Naive B cell (primary cell): ENCODE measurements around the gene MAGI2. TPM values are rescaled to one million over a fixed set of nuclear protein-coding genes. Genes with fewer than 3 reads are reported as not detected.

Experiments used
- ATAC-seq, 2 donors: fragments of 150-1000 bp; cut with Tn5 transposase; 2 replicates each; pipeline ENCODE4 v1.10.0; 2021; ENCODE audit warnings: low read depth in 2 of 2, mild to moderate bottlenecking in 2 of 2, moderate library complexity in 2 of 2
- DNase-seq: peaks from one replicate; pipeline ENCODE4 v3.0.0; 2022
- H3K27ac Mint-ChIP-seq, 6 donors: one replicate each; pipeline ENCODE4 v1.8.0; 2020 to 2022; ENCODE audit warnings: mild to moderate bottlenecking in 6 of 6, mixed read lengths in 6 of 6, moderate library complexity in 5 of 6, inconsistent platforms in 2 of 6
- H3K27me3 Mint-ChIP-seq, 3 donors: one replicate each; pipeline ENCODE4 v1.8.0; 2021 to 2022; ENCODE audit warnings: mixed read lengths in 3 of 3, mild to moderate bottlenecking in 1 of 3
- H3K36me3 Mint-ChIP-seq, 2 donors: one replicate each; pipeline ENCODE4 v1.8.0; 2020 to 2022; ENCODE audit warnings: mixed read lengths in 2 of 2, inconsistent platforms in 1 of 2, mild to moderate bottlenecking in 1 of 2
- H3K4me1 Mint-ChIP-seq, 3 donors: one replicate each; pipeline ENCODE4 v1.8.0; 2020 to 2022; ENCODE audit warnings: mixed read lengths in 3 of 3, inconsistent platforms in 1 of 3, mild to moderate bottlenecking in 1 of 3, moderate library complexity in 1 of 3
- H3K4me3 Mint-ChIP-seq, 8 donors: one replicate each; pipeline ENCODE4 v1.8.0; 2020 to 2022; ENCODE audit warnings: mild to moderate bottlenecking in 8 of 8, mixed read lengths in 8 of 8, moderate library complexity in 8 of 8, inconsistent platforms in 2 of 8
- H3K9me3 Mint-ChIP-seq, 7 donors: one replicate each; pipeline ENCODE4 v1.8.0; 2020 to 2022; ENCODE audit warnings: mixed read lengths in 7 of 7, mild to moderate bottlenecking in 5 of 7, inconsistent platforms in 2 of 7, moderate library complexity in 1 of 7
- polyA plus RNA-seq, 6 donors: library from polyadenylated mRNA; unstranded; fragments of 300-500 nt; fragmentation: Illumina TruSeq; gene quantifications; one replicate each; pipeline ENCODE4 v1.2.3, GENCODE V29; 2021; ENCODE audit warnings: low read depth in 6 of 6

The MAGI2 gene
- under 1 TPM in 3 of 6 donors, not detected in 3; 0.04 to 0.06 (median 0.04) TPM for polyA plus RNA-seq

DNA sequence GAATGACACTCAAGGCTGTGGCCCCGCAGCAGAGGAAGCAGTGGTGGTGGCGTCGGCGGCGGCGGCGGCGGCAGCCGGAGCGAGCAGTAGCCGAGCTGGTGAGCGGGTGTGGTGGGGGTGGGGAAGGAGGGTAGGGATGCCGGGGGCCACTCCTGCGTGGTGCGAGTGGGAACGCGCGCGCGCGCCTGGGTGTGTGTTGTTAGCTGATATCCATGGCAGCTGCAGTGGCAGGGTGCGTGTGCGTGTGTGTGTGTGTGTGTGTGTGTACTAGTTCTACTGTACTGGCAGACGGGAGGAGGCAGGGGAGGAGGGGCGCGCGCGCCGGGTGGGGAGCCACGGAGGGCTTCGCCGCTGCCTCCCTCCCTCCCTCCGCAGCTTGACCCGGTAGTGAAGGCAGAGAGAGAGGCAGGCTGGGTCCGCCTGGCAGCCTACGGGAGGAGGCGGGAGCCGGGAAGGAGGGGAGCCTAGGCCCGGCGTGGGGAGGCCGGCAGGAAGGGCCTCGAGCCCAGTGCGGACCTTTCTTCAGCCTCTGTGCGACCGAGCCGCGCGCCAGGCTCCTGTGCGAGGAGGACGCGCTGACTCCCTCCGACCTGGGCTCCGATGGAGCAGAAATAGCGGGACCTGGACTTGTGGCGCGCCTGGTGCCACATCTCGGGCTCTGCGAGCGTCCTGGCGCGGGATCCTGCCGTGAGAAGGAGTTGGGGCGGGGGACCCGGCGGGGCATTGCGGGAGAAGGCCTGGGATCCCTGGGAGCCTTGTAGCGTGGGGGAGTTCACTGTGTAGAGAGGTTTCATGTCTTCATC is at the start of gene MAGI2:
TSS of gene MAGI2 (minus strand) at position 110 of the 803 bp plus-strand sequence. CDS start 347 bp downstream, outside the sequence.
- H3K9me3 Mint-ChIP-seq = peaks cover 0 to 6% (median 4%) of the 10 kb centered on the region in 7 donors
- H3K4me1 Mint-ChIP-seq = peaks cover 17 to 29% (median 27%) of the 10 kb centered on the region in 3 donors
- no peak for ATAC-seq
- peak within 1 kb of the TSS in 7 of 8 donors; percentile 26 to 83 (median 52) for H3K4me3 Mint-ChIP-seq
- peaks cover 46 to 55% (median 48%) of the 10 kb centered on the region in 3 donors for H3K27me3 Mint-ChIP-seq
- H3K36me3 Mint-ChIP-seq = peaks cover 0 to 15% of the 10 kb centered on the region in 2 donors
- DNase-seq = no peak
- H3K27ac Mint-ChIP-seq = peak within 1 kb of the TSS in 2 of 6 donors; percentile 18 to 20

DNA sequence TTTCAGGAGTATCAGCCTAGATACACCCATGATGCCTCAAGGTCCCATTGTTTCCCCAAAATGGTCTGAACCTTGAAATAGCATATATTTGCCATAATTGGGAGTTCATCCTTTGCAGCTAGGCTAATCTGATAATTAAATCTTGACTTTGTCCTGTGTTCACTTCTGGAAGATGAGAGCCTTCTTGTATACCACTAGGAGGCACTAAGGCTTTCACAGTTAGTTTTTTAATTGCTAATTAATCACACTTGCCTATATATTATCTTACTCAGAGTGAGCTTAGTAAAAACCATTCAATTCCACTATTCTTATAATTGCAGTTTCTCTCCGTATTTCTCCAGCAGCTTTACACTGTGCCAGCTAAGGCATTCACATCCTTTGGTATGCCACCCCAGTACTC is 48.7 kb upstream of the MAGI2 start:
- H3K9me3 Mint-ChIP-seq = peaks cover 0 to 5% (median 0%) of the 10 kb centered on the region in 7 donors
- no peak overlapping the region for H3K4me3 Mint-ChIP-seq
- no peak overlapping the region for H3K27ac Mint-ChIP-seq
- DNase-seq = no peak
- no peaks in the 10 kb centered on the region for H3K36me3 Mint-ChIP-seq
- no peaks in the 10 kb centered on the region for H3K27me3 Mint-ChIP-seq
- no peak for ATAC-seq
- H3K4me1 Mint-ChIP-seq = no peaks in the 10 kb centered on the region

DNA sequence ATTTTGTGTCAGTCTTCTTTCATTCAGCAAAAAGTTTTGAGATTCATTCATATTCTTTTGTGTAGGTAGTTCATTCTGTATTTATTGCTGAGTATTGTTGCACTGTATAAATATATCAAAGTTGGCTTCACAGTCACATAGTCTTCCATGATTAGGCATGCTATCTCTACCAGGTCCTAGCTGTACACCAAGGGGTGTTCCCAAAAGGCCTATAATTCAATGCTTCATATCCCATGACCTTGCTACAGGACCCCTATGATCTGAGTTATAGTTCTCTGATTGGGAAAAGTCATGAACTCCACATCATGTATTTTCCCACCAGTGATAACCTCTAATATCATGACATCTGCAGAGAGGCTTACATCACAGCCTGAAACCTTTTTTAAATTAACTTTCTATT is 47.3 kb upstream of the MAGI2 start:
- no peaks in the 10 kb centered on the region for H3K27me3 Mint-ChIP-seq
- ATAC-seq (no peak), DNase-seq (no peak)
- H3K36me3 Mint-ChIP-seq = no peaks in the 10 kb centered on the region
- no peaks in the 10 kb centered on the region for H3K4me1 Mint-ChIP-seq
- H3K27ac Mint-ChIP-seq = no peak overlapping the region
- H3K4me3 Mint-ChIP-seq = no peak overlapping the region
- peaks cover 0 to 5% (median 0%) of the 10 kb centered on the region in 7 donors for H3K9me3 Mint-ChIP-seq

DNA sequence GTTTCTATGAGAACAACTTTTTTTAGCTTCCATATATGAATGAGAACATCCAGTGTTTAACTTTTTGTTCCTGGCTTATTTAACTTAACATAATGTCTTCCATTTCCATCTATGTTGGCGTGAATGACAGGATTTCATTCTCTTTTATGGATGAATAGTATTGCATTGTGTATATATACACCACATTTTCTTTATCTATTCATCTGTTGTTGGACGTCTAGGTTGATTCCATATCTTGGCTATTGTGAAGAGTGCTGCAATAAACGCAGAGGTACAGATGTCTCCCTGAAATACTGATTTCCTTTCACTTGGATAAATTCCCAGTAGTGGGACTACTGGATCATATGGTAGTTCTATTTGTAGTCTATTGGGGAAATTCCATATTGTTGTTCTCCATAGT is 44.3 kb upstream of the MAGI2 start:
- no peak for ATAC-seq
- Mint-ChIP-seq H3K27ac (no peak overlapping the region), H3K36me3 (no peaks in the 10 kb centered on the region), H3K9me3 (peaks cover 0 to 5% (median 0%) of the 10 kb centered on the region in 7 donors), H3K4me3 (no peak overlapping the region), H3K4me1 (no peaks in the 10 kb centered on the region), H3K27me3 (no peaks in the 10 kb centered on the region)
- no peak for DNase-seq

DNA sequence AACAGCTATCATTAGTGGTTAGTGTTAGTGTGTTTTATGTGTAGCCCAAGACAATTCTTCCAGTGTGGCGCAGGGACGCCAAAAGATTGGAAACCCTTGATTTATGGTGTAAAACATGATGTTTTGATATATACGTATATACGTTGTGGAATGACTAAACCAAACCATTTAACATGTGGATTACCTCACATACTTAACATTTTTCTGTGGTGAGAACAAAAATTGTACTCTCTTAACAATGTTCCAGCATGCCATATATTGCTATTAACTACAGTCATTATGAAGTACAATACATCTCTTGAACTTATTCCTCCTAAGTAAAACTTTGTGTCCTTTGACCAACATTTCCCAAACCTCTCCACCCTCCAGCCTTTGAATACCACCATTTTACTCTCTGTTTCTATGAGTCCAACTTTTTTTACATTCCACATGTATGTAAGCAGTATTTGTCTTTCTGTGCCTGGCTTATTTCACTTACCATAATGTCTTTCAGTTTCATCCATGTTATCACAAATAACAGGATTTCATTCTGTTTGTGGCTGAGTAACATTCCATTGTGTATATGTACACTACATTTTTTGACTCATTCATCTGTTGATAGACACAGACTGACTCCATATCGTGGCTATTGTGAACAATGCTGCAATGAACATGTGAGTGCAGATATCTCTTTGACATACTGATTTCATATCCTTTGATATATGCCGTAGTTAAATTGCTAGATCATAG is 42.2 kb upstream of the MAGI2 start:
- no peak overlapping the region for H3K4me3 Mint-ChIP-seq
- no peaks in the 10 kb centered on the region for H3K4me1 Mint-ChIP-seq
- ATAC-seq (no peak), DNase-seq (no peak)
- H3K36me3 Mint-ChIP-seq = no peaks in the 10 kb centered on the region
- H3K27me3 Mint-ChIP-seq = no peaks in the 10 kb centered on the region
- H3K9me3 Mint-ChIP-seq = peaks cover 0 to 5% (median 0%) of the 10 kb centered on the region in 7 donors
- H3K27ac Mint-ChIP-seq = no peak overlapping the region

DNA sequence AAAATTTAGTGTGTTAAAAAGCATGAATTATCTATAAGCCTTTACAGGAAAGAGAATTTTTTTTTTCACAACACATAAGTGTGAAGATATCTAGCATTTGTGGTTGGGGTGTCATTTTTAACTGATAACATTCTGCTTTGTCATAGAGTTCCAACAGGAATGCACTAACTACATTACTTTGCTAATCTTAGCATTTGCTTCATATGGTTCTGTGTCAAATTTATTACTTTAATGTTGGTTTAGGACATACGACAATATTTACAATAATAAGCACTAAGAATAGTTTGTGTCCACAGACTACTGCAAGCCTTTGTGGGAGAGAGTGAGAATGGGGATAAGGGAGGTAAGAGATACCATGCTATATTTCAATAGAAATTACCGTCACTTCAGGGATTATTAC is 40.6 kb upstream of the MAGI2 start:
- Mint-ChIP-seq H3K27me3 (no peaks in the 10 kb centered on the region), H3K9me3 (peaks cover 0 to 5% (median 0%) of the 10 kb centered on the region in 7 donors), H3K4me3 (no peak overlapping the region), H3K4me1 (no peaks in the 10 kb centered on the region), H3K36me3 (no peaks in the 10 kb centered on the region), H3K27ac (no peak overlapping the region)
- ATAC-seq = no peak
- no peak for DNase-seq

DNA sequence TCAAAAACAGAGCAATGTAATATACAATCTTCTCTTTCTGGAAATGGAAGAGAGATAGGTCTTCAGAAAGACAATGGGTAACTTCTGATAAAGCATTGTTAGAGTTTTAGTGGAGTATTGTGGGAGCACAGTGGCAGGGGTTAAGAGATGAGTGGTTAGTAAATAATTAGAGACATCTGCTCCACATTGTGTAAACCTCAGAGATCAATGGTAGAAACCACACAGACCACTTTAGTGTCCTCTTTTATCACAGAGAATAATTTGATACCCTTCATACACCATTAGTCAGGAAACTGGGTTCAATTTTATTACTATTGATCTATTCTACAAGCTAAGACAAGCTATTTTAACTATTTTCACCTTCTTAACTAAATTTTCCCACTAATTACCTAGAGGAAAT is 35.9 kb upstream of the MAGI2 start:
- ATAC-seq (no peak), DNase-seq (no peak)
- H3K4me3 Mint-ChIP-seq = no peak overlapping the region
- no peaks in the 10 kb centered on the region for H3K27me3 Mint-ChIP-seq
- no peak overlapping the region for H3K27ac Mint-ChIP-seq
- H3K36me3 Mint-ChIP-seq = no peaks in the 10 kb centered on the region
- no peaks in the 10 kb centered on the region for H3K4me1 Mint-ChIP-seq
- H3K9me3 Mint-ChIP-seq = peaks cover 0 to 2% (median 0%) of the 10 kb centered on the region in 7 donors

DNA sequence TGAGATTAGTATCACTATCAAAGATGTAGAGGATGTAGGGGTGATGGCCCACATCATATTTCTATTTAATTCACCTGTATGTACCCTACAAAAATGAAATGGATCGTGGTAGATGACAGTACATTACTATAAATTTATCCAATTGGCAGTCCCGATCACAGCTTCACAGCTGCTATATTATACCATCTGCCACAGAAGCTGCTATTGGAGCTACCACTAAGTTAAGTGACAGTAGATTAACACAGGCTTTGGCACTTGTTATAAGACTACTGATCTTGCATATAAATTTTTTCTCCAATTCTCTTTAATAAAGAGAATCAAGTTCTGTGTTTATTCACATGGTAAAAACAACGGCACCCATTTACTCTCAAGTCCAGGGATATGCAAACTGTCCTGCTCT is 24.9 kb upstream of the MAGI2 start:
- peaks cover 0 to 4% (median 0%) of the 10 kb centered on the region in 3 donors for H3K27me3 Mint-ChIP-seq
- H3K4me3 Mint-ChIP-seq = no peak overlapping the region
- no peaks in the 10 kb centered on the region for H3K36me3 Mint-ChIP-seq
- no peak overlapping the region for H3K27ac Mint-ChIP-seq
- no peaks in the 10 kb centered on the region for H3K4me1 Mint-ChIP-seq
- no peak for DNase-seq
- H3K9me3 Mint-ChIP-seq = peaks cover 0 to 4% (median 0%) of the 10 kb centered on the region in 7 donors
- no peak for ATAC-seq

DNA sequence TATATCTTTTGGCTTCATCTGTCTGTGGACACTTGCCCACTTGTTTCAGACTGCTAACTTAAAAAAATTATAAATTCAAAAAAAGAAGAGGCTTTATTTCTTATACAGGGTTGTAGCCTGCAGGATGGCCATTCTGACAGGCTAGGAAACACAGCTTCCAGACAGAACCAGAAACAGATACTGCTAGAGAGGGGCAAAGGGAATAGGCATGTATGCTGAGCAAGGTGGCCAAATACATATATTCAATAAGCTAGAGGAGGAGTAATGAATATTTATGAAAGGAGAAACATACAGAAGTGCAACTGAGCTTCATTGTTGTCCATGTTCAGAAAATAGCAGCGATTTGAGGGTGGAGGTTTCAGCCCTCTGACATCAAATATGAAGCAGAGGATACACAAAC is 22.0 kb upstream of the MAGI2 start:
- Mint-ChIP-seq H3K4me3 (no peak overlapping the region), H3K9me3 (peaks cover 0 to 1% (median 0%) of the 10 kb centered on the region in 7 donors), H3K27me3 (no peaks in the 10 kb centered on the region), H3K4me1 (no peaks in the 10 kb centered on the region), H3K36me3 (no peaks in the 10 kb centered on the region), H3K27ac (no peak overlapping the region)
- ATAC-seq (no peak), DNase-seq (no peak)

DNA sequence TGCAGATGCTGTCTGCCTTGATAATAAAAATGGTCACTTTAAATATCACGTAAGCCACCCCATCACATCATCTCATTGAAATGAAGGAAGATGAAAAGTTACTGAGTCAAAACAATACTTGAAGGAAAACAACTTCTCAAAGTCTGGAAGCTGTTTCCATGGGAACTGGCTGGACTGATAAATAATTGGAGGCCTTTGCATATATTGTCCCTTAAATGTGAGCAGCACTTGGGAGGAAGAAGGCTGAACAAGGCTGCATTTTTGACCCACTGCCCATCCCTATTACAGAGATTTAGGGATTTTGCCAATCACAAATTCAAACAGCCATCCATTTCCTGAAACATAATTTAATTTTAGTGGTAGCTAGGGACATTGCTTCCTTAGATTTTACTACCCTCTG is 18.2 kb upstream of the MAGI2 start:
- Mint-ChIP-seq H3K4me3 (no peak overlapping the region), H3K9me3 (peaks cover 0 to 1% (median 0%) of the 10 kb centered on the region in 7 donors), H3K27me3 (no peaks in the 10 kb centered on the region), H3K4me1 (no peaks in the 10 kb centered on the region), H3K36me3 (no peaks in the 10 kb centered on the region), H3K27ac (no peak overlapping the region)
- no peak for DNase-seq
- ATAC-seq = no peak

DNA sequence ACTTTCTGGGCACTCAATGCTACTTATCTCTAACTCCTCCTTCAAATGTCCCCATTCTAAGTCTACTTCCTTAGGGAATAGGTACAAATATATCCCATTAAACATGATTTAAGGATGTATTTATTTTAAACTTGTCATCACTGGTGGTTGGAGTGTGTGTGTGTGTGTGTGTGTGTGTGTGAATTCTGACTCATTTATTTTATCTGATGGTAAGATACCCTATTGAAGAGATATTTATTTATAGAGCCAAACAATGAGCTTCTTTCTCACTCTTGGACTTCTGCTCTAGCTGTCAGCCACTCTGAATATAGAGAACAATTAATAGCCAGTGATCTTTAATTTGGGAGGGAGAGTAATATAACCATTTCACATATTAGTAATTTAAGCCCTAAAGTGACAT is 17.8 kb upstream of the MAGI2 start:
- Mint-ChIP-seq H3K36me3 (no peaks in the 10 kb centered on the region), H3K4me1 (no peaks in the 10 kb centered on the region), H3K27me3 (no peaks in the 10 kb centered on the region), H3K27ac (no peak overlapping the region), H3K9me3 (peaks cover 0 to 1% (median 0%) of the 10 kb centered on the region in 7 donors), H3K4me3 (no peak overlapping the region)
- ATAC-seq = no peak
- DNase-seq = no peak

DNA sequence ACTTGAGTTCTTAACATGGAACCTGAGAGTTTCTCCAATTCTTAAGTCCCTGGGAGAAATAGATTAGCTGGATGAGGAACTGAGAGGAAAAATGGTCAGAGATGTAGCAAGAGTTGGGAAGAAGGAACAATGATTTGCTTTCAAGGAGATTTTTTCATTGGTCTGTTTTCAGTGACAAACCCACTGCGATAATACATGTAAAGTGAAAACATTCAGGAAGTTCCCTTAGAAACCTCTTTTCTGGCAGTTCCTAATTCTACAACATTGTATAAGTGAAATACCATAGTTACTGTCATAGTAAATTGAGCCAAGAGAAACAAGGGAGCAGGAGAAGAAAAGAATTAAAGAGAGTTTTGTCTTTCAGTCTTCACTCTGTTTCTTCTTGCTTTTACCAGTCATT is 12.1 kb upstream of the MAGI2 start:
- no peaks in the 10 kb centered on the region for H3K36me3 Mint-ChIP-seq
- DNase-seq (no peak), ATAC-seq (no peak)
- no peak overlapping the region for H3K27ac Mint-ChIP-seq
- H3K27me3 Mint-ChIP-seq = no peaks in the 10 kb centered on the region
- no peaks in the 10 kb centered on the region for H3K4me1 Mint-ChIP-seq
- no peaks in the 10 kb centered on the region for H3K9me3 Mint-ChIP-seq
- no peak overlapping the region for H3K4me3 Mint-ChIP-seq

DNA sequence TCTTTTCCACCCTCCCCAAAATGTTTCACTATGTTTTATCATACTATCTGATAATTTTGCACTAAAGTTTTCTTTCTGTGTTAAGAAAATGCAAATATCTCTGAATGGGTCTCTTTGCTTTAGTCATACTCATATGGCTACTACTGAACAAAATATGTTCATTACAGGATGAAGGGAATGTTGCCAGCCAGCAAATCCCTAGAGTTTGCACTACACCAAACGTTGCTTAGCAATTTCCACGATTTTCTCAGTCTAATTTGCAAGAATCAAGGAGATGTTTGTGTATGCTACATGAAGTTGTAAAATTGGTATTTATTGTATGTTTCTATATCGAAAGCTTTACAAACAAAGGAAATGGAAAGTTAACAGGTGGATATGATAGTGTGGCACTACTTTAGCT is 10.6 kb upstream of the MAGI2 start:
- Mint-ChIP-seq H3K27ac (no peak overlapping the region), H3K9me3 (no peaks in the 10 kb centered on the region), H3K36me3 (no peaks in the 10 kb centered on the region), H3K27me3 (no peaks in the 10 kb centered on the region), H3K4me3 (no peak overlapping the region), H3K4me1 (no peaks in the 10 kb centered on the region)
- DNase-seq (no peak), ATAC-seq (no peak)

DNA sequence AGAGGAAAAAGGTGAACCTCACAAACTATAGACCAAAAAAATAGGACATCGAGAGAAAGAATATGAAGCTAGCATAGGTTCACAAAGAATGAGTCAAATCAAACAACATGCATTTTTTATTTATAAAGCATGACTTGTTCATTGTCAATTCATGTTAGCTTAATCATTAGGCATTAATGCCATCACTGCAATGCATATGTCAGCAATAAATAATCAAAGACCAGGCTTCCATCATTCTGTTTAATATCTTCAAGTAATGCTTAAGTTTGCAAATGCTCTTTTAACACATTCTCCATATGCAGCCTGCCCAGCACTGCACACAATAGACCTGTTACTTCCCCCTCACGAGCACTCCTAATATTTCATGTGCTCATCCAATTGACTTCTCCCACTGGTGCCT is 8.9 kb upstream of the MAGI2 start:
- H3K27ac Mint-ChIP-seq = no peak overlapping the region
- no peaks in the 10 kb centered on the region for H3K4me1 Mint-ChIP-seq
- DNase-seq = no peak
- no peaks in the 10 kb centered on the region for H3K36me3 Mint-ChIP-seq
- ATAC-seq = no peak
- no peak overlapping the region for H3K4me3 Mint-ChIP-seq
- H3K27me3 Mint-ChIP-seq = no peaks in the 10 kb centered on the region
- H3K9me3 Mint-ChIP-seq = no peaks in the 10 kb centered on the region
